Kasumi-1 (cell line): ENCODE data around the gene EFCAB9.

Experiments
- DNase-seq, 2 experiments: peaks; one replicate each; lab custom pipeline; 2025; lab: John Stamatoyannopoulos, UW

EFCAB9 gene

GRCh38 chr5:172235827-172236736 lies 42.1 kb downstream of the EFCAB9 start:
- DNase-seq = no peak

GRCh38 chr5:172238334-172238733 lies 44.4 kb downstream of the EFCAB9 start:
- DNase-seq = no peak

- no peak for DNase-seq
These were observed 49.3 kb downstream of the EFCAB9 start for GRCh38 chr5:172243302-172243701.

- DNase-seq = no peak
These were observed 51.1 kb downstream of the EFCAB9 start for GRCh38 chr5:172245046-172245445.

GRCh38 chr5:172245703-172246125 lies 51.7 kb downstream of the EFCAB9 start:
- DNase-seq = no peak

GRCh38 chr5:172248637-172249036 lies 54.7 kb downstream of the EFCAB9 start:
- DNase-seq = no peak

GRCh38 chr5:172251419-172251818 lies 57.4 kb downstream of the EFCAB9 start:
- DNase-seq = no peak

- DNase-seq = no peak
These were observed 58.5 kb downstream of the EFCAB9 start for GRCh38 chr5:172252501-172252900.
